GM19467 (cell line): ENCODE results near the gene HBD.

Source experiments
- ATAC-seq: cut with Tn5 transposase; IDR thresholded peaks from one replicate; pipeline ENCODE4 v1.9.1; 2021; ENCODE audit warnings: mild to moderate bottlenecking, moderate library complexity; ENCODE audit not compliant: unreplicated experiment

HBD gene

DNA sequence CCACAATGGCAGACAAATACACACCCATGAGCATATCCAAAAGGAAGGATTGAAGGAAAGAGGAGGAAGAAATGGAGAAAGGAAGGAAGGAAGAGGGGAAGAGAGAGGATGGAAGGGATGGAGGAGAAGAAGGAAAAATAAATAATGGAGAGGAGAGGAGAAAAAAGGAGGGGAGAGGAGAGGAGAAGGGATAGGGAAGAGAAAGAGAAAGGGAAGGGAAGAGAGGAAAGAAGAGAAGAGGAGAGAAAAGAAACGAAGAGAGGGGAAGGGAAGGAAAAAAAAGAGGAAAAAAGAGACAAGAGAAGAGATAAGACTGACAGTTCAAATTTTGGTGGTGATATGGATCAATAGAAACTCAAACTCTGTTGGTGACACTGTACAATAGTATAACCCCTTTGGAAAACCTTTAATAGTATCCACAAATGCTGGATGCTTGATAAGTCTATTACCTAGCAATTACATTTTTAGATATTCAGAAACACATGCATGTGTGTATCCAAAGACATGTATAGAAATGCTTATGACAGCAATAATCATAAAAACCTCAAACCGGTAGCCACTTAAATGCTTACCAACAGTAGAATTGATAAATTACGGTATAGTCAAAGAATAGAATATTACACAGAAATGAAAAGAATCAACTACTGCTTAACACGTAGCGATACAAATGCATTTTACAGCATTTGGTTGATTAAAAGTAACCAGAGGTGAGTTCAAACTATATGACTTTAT lies 1.2 kb upstream of the HBD start:
- ATAC-seq = no peak

GRCh38 chr11:5233307-5233706 lies 976 bp downstream of the HBD start:
- ATAC-seq = no peak

DNA sequence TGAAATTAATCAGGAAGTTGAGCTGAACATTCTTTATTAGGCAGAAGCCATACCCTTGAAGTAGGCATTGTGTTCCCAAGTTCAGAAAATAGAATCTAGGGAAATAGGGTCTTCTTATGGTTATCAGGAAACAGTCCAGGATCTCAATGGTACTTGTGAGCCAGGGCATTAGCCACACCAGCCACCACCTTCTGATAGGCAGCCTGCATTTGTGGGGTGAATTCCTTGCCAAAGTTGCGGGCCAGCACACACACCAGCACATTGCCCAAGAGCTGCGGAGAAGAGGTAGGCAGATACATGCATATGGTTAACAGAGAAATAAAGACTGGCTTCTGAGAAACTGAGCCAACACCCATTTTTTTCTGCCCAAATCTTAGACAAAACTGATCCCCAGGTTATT lies 1.5 kb downstream of the HBD start:
- ATAC-seq = no peak

GRCh38 chr11:5232176-5232575 lies 2.1 kb downstream of the HBD start:
- no peak for ATAC-seq

DNA sequence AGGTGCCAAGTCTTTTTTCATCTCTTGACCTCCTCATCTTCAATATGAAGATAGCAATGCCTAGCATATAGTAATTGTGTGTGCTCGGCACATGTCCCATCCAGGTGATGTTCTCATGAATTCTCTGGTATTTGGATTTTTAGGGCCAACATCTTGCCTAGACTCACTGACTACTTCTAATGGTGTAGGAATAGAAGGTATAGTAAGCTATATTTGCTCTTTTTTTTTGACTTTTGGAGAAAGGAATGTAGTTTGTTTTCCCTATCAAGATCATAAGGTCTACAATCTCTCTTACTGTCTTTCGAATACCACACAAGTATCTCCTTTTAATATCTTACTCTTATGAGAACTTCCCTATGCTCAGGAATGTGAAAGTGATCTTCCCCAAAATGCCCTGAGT lies 3.2 kb downstream of the HBD start:
- ATAC-seq = no peak

DNA sequence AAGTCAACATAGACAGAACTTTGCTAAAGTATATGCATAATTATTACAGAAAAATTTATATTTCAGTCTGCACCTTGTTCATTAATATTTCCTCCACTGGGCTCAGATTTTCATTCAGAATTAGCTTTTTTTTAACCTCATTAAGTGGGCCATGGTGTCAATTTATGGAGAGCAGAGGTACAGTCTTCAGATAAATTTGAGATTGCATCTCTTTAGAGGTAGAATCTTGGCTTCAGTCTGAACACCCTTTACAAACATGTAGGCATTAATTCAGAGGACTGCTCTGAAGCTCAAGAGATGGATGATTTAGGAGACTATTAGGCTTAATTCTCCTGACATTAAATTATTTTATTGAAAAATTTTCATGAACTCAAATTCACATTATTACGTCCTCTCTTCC lies 4.0 kb downstream of the HBD start:
- ATAC-seq = no peak

- no peak for ATAC-seq
Measured at GRCh38 chr11:5229796-5230195, 4.5 kb downstream of the HBD start.

- ATAC-seq = no peak
Measured at GRCh38 chr11:5229356-5229755, 4.9 kb downstream of the HBD start.

DNA sequence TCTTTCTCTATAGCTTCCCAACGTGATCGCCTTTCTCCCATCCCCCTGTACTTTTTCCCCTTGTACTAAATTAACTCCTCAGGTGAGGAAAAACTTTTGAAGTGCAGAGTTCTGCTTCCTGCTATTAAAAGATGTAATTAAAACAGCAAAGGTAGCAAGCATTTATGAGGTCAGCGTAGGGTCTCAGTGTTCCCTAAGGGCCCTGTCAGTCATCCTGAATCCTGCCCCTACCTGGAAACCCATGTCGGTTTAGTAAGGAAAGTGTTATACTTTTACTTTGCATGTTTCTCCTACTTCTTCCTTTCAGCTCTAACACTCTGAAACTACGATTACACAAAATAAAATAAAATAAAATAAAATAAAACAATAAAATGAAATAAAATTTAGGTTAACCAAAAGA lies 6.2 kb downstream of the HBD start:
- no peak for ATAC-seq

DNA sequence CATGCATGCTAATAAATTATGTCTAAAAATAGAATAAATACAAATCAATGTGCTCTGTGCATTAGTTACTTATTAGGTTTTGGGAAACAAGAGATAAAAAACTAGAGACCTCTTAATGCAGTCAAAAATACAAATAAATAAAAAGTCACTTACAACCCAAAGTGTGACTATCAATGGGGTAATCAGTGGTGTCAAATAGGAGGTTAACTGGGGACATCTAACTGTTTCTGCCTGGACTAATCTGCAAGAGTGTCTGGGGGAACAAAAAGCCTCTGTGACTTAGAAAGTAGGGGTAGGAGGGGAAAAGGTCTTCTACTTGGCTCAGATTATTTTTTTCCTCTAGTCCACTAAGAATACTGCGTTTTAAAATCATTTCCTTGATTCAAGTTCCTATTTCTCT lies 6.6 kb downstream of the HBD start:
- no peak for ATAC-seq

DNA sequence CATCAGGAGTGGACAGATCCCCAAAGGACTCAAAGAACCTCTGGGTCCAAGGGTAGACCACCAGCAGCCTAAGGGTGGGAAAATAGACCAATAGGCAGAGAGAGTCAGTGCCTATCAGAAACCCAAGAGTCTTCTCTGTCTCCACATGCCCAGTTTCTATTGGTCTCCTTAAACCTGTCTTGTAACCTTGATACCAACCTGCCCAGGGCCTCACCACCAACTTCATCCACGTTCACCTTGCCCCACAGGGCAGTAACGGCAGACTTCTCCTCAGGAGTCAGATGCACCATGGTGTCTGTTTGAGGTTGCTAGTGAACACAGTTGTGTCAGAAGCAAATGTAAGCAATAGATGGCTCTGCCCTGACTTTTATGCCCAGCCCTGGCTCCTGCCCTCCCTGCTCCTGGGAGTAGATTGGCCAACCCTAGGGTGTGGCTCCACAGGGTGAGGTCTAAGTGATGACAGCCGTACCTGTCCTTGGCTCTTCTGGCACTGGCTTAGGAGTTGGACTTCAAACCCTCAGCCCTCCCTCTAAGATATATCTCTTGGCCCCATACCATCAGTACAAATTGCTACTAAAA lies 7.5 kb downstream of the HBD start, which contains the start of gene HBB:
HBB (minus strand) TSS at position 340 of the 579 bp plus-strand sequence; CDS start at position 290, 50 bp downstream.
- no peak for ATAC-seq

DNA sequence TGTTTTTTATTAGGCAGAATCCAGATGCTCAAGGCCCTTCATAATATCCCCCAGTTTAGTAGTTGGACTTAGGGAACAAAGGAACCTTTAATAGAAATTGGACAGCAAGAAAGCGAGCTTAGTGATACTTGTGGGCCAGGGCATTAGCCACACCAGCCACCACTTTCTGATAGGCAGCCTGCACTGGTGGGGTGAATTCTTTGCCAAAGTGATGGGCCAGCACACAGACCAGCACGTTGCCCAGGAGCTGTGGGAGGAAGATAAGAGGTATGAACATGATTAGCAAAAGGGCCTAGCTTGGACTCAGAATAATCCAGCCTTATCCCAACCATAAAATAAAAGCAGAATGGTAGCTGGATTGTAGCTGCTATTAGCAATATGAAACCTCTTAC lies 8.8 kb downstream of the HBD start:
- ATAC-seq = no peak

- no peak for ATAC-seq
Measured at GRCh38 chr11:5224538-5225479, 9.5 kb downstream of the HBD start.

- ATAC-seq = no peak
Measured at GRCh38 chr11:5223686-5224085, 10.6 kb downstream of the HBD start.

DNA sequence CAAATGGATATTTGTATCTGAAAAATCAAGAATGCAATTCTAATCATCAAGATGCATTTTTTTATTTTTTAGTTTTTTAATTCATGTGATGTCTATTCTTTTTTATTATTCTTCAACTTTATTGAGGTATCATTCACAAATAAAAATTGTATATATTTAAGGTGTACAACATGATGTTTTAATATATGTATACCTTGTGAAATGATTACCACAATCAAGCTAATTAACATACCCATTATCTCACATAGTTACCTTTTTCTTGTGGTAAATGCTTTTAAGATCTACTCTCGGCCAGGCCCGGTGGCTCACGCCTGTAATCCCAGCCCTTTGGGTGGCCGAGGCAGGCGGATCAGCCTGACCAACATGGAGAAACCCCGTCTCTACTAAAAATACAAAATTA lies 11.1 kb downstream of the HBD start:
- ATAC-seq = no peak

DNA sequence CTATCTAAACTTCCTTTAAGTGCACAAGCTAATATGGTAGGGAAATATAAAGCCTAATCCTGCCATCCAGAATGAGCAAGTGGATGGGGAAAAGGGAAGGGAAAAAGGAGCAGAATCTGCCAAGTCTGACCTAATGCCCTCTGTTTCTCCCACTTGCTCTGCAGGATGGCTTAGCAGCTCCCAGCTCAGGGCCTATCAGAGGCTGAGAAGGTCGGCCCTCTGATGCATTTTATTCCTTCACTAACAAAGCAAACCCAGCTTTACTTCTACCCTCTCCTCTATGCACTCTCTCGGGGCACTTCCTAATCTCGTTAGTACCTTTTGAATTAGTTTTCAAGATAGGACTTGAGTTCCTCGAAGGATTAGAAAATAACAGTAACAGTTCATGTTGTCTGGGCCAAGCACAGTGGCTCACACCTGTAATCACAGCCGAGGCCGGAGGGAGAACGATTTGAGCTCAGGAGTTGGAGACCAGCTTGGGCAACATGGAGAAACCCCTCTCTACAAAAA lies 23.9 kb downstream of the HBD start:
- no peak for ATAC-seq

DNA sequence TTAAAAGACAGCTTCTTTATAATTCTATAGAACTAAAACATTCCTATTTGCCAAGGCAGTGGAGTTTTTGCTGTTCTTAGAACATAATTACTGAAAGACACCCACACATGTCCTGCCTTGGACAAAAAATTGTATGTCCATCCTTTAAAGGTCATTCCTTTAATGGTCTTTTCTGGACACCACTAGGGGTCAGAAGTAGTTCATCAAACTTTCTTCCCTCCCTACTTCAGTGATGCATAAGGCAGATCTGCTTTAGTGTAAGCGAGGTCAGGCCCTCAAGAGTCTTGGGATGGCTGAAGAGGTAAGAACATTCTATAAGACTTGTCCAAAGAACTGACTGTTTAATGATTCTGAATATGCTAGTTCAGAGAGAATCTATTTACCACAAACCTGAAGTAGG lies 29.5 kb downstream of the HBD start:
- peak; percentile 86 for ATAC-seq

- no peak for ATAC-seq
Measured at GRCh38 chr11:5203366-5203765, 30.9 kb downstream of the HBD start.

DNA sequence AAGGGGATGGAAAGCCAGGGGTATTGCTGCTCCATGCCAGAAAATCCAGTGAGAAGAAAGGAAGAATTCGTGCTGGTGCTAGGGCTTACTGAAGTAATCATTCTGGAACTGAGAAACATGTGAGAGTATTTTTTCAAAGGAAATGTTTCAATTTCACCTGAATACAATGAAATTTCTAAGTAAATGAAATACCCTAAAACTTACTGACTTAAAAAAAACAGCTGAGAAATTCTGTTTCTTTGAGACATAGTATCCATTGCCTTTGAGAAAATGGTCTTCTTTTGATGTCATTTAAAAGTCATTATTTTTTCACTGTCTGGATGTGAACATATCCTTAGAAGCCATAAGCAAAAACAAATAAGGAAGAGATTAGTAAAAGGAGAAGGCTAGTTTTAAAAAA lies 33.7 kb downstream of the HBD start, which contains the start of gene OR51V1:
OR51V1 (minus strand) TSS at position 101 of the 400 bp plus-strand sequence; CDS start at position 101, 0 bp downstream.
- ATAC-seq = no peak

- no peak for ATAC-seq
Measured at GRCh38 chr11:5198285-5198684, 36.0 kb downstream of the HBD start.

DNA sequence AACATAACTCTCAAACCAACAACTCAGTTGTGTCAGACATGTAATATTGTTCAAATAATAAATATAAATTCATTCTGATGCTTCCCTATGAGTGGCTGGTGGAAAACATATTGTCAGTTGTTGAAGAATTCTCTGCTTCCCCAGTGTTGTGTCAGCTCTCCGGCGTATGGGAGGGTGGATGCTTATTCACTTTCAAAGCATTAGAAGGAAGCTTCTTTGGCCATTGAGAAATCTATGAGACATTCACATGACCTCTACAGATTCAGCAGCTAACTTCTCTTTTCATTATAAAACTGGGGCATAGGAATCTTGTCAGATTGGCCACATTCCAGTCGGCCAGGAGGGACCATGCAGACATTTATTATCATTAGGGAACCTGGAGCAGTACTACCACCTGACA lies 36.7 kb downstream of the HBD start:
- ATAC-seq = no peak
